HG02943 (cell line): Measurements from ENCODE around the gene PTOV1.
"Not testable (repeated sequence)": the region's sequence is repeated elsewhere in the genome, so short reads cannot be mapped to it uniquely, and the experiment has no call there.

Source experiments
- ATAC-seq: cut with Tn5 transposase; IDR thresholded peaks from one replicate; pipeline ENCODE4 v1.9.1; 2021; ENCODE audit warnings: mild to moderate bottlenecking, low read depth, moderate library complexity; ENCODE audit not compliant: unreplicated experiment

The PTOV1 gene

DNA sequence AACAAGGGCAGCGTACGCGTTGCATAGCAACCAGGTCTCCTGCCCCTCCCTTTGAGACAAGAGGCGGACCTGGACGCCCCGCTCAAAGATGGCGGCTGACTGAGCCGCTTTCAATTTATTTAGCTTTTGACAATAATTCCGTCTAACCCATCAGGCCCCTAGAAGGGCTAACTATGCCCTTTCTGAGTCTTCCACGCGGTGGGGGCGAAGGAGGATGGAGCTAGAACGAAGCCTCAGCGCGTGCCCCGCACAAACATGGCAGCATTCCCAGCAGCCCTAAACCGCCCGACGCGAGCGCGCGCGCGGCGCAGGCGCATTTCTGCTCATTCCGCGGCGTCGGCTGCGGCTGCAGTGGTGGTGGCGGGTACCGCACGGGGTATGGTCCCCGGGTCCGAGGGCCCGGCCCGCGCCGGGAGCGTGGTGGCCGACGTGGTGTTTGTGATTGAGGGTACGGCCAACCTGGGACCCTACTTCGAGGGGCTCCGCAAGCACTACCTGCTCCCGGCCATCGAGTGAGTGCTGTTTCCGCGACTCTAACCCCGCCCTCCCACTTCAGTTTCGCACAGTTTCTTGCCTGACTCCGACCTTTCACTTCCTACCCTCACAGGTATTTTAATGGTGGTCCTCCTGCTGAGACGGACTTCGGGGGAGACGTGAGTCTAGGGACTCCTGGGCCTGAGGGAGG lies 32.9 kb upstream of the PTOV1 start, which contains the start of gene MED25:
Gene MED25 (plus strand): TSS at position 326 of the 685 bp plus-strand sequence. CDS start 53 bp downstream, at position 379.
- ATAC-seq: peak; percentile 67

DNA sequence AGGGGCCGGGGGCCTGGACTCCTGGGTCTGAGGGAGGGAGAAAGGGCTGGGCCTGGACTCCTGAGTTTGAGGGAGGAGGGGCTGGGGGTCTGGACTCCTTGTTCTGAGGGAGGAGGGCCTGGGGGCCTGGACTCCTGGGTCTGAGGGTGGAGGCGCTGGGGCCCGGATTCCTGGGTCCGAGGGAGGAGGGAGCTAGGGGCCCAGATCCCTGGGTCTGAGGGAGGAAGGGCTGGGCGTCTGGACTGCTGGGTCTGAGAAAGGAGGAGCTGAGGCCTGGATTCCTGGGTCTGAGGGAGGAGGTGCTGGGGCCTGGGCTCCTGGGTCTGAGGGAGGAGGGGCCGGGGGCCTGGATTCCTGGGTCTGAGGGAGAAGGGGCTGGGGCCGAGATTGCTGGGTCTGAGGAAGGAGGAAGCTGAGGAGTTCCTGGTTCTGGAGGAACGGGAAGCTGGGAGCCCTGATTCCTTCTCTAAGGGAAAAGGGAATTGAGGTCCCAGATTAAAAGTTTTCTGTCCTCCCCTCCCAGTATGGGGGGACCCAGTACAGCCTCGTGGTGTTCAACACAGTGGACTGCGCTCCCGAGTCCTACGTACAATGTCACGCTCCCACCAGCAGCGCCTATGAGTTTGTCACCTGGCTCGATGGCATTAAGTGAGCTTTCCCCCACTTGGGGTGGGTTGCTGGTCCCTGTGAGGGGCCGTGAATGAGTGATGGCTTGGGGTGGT lies 32.1 kb upstream of the PTOV1 start:
- no peak for ATAC-seq

DNA sequence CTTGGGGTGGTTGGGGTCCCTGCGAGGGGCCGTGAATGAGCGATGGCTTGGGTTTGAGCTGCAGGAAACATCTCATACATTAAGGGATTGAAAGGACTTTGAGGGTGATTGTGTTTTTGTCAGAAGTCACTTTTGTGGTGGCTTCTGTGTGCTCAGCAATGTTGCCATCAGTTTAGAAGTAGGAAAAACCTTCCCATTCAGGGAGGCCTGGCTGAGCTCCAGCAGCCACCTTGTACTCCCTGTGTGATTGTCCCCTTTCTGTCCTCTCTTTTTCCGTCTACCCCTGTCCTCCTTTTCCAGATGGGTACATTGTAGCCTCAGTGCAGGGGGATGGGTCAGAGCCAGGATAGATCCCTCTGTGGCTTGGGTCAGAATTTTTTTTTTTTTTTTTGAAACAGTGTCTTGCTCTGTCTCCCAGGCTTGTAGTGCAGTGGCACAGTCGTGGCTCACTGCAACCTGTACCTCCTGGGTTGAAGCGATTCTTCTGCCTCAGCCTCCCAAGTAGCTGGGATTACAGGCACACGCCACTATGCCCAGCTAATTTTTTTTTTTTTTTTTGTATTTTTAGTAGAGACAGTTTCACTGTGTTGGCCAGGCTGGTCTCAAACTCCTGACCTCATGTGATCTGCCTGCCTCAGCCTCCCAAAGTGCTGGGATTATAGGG lies 31.4 kb upstream of the PTOV1 start:
- ATAC-seq: not testable (repeated sequence)

DNA sequence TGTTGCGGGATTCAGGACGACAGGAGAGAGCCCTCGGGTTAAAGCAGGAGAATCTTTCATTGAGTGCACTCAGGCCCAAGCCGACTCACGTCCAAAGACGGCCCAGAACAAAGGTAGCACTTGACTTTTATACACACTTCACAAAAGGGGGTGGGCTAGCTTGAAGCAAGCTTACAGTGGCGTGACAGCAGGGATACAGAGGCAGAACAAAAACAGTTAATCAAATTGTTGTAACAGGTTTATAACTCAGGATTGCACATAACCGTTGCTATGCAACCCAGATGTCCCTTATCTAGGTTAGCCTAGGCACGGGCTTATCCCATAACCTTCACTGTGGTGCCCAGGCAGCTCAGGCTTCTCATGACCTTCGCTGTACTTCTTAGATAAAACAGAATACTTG lies 30.8 kb upstream of the PTOV1 start:
- ATAC-seq: no peak

DNA sequence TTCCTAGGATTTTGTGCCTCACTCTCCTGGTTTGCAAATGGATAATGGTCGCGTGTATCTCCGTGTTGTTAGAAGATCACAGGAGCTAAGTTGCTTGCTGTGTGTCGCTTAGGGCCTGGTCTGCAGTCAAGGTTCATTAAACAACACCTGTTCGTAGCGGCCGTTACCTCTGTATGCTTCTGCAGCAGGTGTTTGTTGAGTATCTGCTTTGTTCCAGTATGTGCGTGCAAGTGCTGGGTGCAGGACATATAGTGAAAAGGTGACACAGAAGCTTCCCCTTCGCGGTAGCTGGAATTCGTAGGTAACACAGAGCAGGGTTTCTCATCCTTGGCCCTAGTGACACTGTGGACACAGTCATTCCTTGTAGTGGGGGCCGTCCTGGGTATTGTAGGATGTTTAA lies 27.5 kb upstream of the PTOV1 start:
- ATAC-seq: no peak

DNA sequence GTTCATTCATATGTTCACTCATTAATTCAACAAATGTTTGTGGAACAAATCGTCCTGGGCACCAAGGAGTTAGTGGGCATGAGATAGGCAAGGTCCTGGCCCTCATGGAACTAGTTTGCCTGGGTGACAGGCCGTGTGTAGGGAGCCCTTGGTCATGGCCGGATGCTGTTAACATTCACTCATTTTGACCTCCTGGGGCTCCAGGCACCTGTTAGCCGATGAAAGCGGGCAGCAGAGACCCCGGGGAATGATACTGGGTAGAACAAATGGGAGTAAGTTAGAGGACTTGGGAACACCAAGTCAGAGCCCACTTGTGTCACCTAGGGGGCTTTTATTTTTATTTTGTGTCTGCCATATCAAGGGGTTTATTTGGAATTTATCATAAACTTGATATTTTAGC lies 26.3 kb upstream of the PTOV1 start:
- ATAC-seq: no peak

DNA sequence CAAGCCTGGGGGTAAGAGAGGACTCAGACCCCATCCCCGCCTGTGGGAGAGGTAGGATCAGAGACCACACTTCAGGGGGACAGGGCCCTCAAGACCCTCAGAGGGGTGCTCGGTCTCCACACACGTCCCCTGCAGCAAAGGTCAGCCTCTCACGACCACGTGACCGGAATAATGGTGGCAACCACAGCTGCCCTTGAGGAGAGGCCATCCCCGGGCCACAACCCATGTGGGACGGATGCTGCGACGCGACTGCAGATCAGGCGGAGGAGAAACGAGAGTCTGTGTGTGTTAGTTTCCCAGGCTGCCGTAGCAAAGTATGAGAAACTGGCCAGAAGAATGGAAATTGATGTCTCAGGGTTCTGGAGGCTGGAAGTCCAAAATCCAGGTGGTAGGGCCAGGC lies 23.9 kb upstream of the PTOV1 start:
- no peak for ATAC-seq

DNA sequence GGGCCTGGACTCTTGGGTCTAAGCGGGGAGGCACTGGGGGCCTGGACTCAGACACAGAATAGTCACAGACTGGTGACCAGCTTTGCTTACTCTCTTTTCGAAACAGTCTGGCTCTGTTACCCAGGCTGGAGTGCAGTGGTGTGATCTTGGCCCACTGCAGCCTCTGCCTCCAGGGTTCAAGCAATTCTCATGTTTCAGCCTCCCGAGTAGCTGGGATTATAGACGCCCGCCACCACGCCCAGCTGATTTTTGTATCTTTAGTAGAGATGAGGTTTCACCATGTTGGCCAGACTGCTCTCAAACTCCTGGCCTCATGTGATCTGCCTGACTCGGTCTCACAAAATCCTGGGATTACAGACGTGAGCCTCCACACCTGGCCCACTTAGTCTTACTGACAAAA lies 21.8 kb upstream of the PTOV1 start:
- ATAC-seq: no peak

DNA sequence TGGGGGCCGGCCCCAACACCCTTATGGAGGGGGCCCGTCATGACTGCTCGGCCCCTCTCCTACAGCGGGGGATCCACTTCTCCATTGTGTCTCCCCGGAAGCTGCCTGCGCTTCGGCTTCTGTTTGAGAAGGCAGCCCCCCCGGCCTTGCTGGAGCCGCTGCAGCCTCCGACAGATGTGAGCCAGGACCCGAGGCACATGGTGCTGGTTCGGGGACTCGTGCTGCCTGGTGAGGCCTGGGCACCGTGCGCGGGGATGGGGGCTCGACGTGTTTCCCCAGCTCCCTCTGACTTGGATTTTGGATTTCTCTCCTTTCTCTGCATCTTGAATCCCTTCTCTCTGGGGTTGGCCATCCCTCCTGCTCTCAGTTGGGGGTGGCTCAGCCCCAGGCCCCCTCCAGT lies 21.2 kb upstream of the PTOV1 start:
- no peak for ATAC-seq

DNA sequence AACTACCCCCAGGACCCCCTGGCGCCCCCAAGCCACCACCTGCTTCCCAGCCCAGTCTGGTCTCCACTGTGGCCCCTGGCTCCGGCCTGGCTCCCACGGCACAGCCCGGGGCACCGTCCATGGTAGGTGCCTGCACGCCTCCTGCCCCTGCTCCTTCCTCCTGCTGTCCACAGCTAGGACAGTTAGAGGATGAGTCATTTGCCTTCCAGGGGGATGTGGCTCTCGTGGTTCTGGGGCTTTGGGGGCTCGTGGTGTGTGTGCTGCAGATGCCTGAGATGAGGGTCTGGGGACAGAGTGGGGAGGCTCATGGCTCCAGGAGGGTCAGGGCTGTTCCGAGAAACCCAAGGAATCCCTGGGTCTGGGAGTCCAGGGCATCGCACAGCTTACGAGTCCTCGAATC lies 20.2 kb upstream of the PTOV1 start:
- ATAC-seq: no peak

DNA sequence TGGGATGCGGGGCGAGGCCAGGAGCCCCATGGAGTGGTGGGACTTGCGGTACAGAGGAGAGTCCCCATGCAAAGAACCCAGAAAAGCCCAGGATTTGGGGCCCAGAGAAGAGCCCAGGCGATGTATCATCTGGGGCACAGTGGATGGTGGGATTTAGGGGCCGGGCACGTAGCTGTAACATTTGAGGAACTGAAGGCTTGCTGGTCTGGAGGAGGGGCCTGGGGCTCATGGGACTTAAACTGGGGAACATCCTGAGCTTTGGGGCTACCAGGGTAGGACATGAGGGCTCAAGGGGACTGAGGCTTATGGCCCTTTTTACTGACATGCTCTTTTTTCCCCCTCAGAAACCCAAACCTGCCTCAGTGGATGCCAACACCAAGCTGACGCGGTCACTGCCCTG lies 19.4 kb upstream of the PTOV1 start:
- ATAC-seq: no peak

DNA sequence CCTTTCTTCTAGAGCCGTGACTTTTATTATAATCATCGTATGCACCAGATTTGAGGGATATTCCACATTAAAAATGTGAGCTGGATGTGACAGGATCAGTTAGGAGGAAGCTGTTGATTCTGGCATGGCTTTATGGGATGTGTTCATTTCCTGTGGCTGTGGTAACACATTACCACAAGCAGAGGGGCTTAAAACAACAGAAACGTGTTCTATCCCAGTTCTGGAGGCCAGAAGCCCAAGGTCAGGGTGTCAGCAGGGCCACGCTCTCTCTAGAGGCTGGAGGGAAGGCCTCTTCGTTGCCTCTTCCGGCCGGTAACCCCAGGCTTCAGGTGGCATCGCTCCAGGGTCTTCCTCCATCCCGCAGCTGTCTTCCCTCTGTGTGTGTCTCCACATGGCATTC lies 18.4 kb upstream of the PTOV1 start:
- ATAC-seq: no peak

DNA sequence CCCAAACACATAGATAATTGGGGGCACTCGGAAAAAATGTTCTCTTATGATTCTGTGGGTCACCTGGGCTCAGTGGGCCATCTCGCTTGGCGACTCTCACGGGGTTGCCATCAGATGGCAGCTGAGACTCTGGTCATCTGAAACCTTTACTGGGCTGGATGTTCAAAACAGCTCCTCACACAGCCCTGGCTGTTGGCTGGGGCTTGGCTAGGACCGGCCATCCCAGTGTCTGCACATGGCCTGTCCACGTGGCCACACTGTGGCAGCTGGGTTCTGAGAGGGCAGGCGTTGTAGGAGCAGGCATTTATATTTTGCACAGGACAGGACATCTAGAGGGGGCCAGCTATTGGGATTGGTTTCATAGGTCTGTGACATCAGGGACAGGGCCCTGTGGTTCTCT lies 17.4 kb upstream of the PTOV1 start:
- ATAC-seq: no peak

DNA sequence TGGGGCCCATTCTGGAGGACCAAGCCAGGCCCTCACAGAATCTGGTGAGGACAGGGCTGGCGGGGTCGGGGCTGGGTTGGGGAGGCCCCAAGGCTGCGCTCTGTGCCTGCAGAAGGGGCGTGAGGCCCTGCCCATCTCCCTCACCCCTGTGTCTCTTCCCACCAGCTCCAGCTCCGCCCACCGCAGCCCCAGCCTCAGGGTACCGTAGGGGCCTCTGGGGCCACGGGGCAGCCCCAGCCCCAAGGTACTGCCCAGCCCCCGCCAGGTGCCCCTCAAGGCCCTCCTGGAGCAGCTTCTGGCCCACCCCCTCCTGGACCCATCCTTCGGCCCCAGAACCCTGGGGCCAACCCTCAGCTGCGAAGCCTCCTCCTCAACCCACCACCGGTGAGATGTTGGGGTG lies 15.4 kb upstream of the PTOV1 start:
- no peak for ATAC-seq

DNA sequence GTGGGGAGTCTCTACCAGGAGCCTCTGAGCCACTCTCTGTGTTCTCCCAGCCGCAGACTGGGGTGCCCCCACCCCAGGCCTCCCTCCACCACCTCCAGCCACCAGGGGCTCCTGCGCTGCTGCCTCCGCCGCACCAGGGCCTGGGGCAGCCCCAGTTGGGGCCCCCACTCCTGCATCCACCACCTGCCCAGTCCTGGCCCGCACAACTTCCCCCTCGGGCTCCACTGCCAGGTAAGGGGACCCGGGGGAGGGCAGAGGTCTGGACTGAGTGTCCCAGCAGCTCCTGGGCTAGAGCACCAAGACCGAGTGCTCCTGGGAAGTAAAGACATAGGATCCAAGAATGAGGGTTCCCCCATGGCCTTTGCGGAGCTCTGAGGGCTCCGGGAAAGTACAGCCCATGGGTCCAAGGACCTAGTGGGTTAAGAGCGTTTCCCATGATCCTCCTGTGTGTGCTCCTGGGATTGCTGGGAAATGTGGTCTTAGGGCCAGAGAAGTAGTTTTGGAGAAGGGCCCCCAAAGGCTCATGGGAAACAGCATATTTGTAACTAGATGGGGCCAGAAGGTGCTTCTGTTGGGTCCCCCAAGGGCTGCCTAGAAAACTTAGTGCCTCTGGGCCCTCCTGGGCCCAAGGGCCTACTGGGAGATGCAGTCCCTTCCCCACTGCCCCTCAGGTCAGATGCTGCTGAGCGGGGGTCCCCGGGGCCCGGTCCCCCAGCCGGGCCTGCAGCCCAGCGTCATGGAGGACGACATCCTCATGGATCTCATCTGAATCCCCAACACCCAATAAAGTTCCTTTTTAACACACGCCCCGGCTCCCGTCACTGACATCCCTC lies 14.6 kb upstream of the PTOV1 start:
- no peak for ATAC-seq

DNA sequence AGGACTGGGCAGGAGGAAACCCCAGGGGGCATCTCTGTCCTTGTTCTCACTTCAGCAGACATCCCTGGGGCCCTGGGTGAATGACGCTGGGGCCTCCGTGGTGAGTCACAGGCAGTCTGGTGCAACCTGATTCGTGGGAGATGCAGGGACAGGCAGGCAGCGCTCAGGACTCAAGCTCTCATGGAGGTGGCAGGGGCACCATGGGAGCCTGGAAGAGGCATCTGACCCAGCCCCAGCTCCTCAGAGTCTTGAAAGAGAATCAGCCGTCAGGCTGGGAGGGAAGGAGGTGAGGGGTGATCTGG lies 14.0 kb upstream of the PTOV1 start:
- no peak for ATAC-seq

DNA sequence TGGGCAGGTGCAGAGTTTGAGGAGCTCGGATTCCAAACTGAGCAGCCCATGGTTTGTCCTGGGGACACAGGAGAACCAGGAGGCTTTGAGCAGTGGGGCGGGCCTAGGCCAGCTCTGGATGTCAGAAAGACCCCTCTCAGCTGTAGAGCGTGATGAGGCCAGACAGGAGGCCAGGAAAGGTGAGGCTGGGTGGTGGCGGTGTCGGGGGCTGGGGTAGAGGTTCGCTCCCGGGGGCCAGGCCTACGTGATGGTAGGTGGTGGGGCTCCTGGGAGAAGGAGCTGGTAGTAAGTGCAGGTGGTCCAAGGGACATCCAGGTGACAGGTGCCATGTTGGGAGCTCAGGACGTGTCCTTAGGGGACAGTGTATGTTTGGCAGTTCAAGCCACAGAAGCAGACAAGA lies 13.5 kb upstream of the PTOV1 start:
- no peak for ATAC-seq

DNA sequence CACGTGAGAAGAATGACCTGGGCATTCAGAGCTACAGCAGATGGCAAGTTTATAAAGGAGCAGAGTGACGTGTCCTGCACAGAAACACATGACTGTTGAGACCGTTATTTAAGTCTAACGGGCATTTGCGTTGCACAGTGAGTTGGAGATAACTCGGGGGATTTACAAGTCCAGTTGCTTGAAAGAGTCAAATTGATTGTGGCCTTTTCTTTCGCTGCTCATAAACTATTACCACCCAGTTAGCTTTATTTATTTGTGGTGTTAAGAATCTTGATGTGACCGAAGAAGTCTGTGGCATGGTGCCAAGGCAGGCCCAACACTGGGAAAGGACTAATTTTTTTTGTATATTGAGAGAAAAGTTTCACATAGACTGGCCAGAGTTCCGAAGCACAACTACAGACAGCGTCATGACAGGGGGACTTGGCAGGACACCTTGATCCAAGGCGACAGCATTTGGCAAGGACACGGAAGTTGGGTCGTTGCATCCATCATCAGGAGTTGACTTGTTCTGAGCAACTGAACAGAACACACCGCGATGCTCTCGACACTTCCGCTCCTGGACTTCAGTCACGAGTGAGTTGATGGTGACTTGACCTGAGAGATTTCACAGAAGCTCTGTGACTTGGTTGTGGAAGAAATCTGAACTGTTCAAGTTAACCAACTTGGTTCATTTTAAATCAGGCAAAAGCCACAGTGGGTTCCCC lies 11.9 kb upstream of the PTOV1 start:
- no peak for ATAC-seq

DNA sequence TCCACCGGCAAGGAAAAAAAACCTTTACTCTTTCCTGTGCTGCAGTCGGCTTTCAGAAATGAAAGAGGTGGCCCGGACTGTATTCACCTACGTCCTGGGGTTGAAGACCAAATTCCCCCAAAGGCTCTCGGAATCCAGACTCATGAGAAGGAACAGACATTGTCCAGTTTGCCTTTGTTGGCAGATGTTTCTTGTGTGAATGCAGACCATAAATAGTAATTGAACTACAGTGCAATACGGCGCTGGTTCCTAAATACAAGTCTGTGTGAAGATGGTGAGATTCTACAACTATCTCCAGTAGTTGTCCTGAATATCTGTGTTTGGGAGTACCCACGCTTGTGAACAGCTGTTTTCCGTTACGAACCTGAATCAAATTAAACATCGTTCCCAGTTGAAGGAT lies 11.2 kb upstream of the PTOV1 start:
- ATAC-seq: no peak

DNA sequence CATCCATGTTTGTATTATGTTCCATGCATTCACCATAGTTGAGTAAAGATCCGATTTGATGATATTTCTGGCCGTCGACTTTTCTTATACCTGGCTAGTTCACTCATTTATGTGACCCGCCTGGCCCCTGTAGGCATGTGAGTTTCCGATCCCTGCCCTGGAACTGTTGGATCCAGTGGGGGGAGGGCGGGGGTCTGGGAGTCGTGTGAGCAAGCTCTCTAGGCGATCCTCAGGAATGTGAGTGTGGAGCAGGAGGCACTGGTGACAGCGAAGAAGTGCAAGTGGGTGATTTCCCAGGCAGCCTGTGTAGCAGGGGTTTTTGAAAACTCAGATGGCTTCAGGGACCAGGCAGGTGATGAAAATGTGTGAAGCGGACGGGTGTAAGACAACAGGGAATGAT lies 10.6 kb upstream of the PTOV1 start:
- no peak for ATAC-seq
